ENCODE results near the gene PKLR. TPM values are rescaled to one million over a fixed set of nuclear protein-coding genes. Genes with fewer than 3 reads are reported as not detected.
A peak's percentile ranks its signal among the peaks of the same experiment; 100 is the strongest.

The PKLR gene
- total and polyA plus RNA-seq, 2 donors (not counting 1 experiment from before 2014, with no cell fraction given) = not detected

DNA sequence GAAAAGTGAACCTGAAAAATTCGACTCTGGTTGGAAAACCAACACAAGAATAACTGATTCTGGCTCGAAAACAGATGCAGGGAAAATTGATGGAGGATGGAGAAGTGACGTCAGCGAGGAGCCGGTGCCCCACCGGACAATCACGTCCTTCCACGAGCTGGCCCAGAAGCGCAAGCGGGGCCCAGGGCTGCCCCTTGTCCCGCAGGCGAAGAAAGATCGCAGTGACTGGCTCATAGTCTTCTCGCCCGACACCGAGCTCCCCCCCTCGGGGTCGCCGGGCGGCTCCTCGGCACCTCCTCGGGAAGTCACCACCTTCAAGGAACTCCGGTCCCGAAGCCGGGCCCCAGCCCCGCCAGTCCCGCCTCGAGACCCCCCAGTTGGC is 21.3 kb upstream of the PKLR start:
- Histone ChIP-seq H3K4me3 (ENCODE audit: control extremely low read depth in 1 of 5, extremely low read depth in 1 of 5, insufficient read depth in 1 of 5, low read depth in 2 of 5, low read length in 4 of 5) (peak overlapping the region; percentile 17 to 100 (median 97)), H2AFZ (ENCODE audit: insufficient read depth, low read depth, low read length, poor library complexity, severe bottlenecking) (peak overlapping the region; percentile 98), H3K27me3 (replicated peaks in 1 of 4; ENCODE audit: control extremely low read depth in 1 of 4, control insufficient read depth in 3 of 4, insufficient read depth in 4 of 4, low read length in 3 of 4) (no peaks in the 10 kb centered on the region), H3K9ac (ENCODE audit: low read length) (peak overlapping the region; percentile 98), H3K9me3 (ENCODE audit: control extremely low read depth in 1 of 3, control insufficient read depth in 2 of 3, insufficient read depth in 1 of 3, low read length in 2 of 3) (peaks cover 0 to 2% (median 0%) of the 10 kb centered on the region in 3 donors), H3K36me3 (replicated peaks in 1 of 2; ENCODE audit: control extremely low read depth in 1 of 2, control insufficient read depth in 1 of 2, extremely low read depth in 1 of 2, insufficient read depth in 2 of 2, low read length in 1 of 2) (peaks cover 0 to 3% of the 10 kb centered on the region in 2 experiments), H3K27ac (ENCODE audit: low read length in 2 of 2) (no peak overlapping the region), H3K4me1 (ENCODE audit: control insufficient read depth in 2 of 2, insufficient read depth in 2 of 2, low read length in 2 of 2) (peaks cover 17 to 35% of the 10 kb centered on the region in 2 donors), H3K79me2 (ENCODE audit: control insufficient read depth, insufficient read depth, low read length) (peaks cover 4% of the 10 kb centered on the region), H3K4me2 (replicated peaks; ENCODE audit: low read depth, low read length, poor library complexity, severe bottlenecking) (peak overlapping the region; percentile 99), H4K20me1 (ENCODE audit: control insufficient read depth, insufficient read depth, low read length, poor library complexity, severe bottlenecking) (no peaks in the 10 kb centered on the region)
- peak overlapping the region; percentile 53 for H3K27ac Mint-ChIP-seq
- DNase-seq (no peak), ATAC-seq (ENCODE audit: low read depth) (no peak)
- H3K9me3 Mint-ChIP-seq (ENCODE audit: insufficient read depth) = no peaks in the 10 kb centered on the region
- POLR2A ChIA-PET = no interaction called here
- H3K27me3 Mint-ChIP-seq = no peaks in the 10 kb centered on the region
- intact Hi-C loops (cut with micrococcal nuclease) = loop anchor here (2.0 to 10.0 kb wide), 3 partner anchors 240 to 1182 kb away; partner anchors contain the start of genes ASH1L and MEF2D
- peaks cover 36% of the 10 kb centered on the region for H3K4me1 Mint-ChIP-seq
- CTCF ChIA-PET = interaction anchor here (0.7 to 6.5 kb wide), 11 partner anchors 11 to 181 kb away, joined by 3 to 128 read pairs (median 9); partner anchors contain the start of genes CLK2, FDPS, MTX1 and PKLR
- WGBS (ENCODE audit: insufficient coverage) = 3% methylated on average over 25 of the region's 28 CpGs
- TF ChIP-seq, protein P1, sequence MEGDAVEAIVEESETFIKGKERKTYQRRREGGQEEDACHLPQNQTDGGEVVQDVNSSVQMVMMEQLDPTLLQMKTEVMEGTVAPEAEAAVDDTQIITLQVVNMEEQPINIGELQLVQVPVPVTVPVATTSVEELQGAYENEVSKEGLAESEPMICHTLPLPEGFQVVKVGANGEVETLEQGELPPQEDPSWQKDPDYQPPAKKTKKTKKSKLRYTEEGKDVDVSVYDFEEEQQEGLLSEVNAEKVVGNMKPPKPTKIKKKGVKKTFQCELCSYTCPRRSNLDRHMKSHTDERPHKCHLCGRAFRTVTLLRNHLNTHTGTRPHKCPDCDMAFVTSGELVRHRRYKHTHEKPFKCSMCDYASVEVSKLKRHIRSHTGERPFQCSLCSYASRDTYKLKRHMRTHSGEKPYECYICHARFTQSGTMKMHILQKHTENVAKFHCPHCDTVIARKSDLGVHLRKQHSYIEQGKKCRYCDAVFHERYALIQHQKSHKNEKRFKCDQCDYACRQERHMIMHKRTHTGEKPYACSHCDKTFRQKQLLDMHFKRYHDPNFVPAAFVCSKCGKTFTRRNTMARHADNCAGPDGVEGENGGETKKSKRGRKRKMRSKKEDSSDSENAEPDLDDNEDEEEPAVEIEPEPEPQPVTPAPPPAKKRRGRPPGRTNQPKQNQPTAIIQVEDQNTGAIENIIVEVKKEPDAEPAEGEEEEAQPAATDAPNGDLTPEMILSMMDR (IDR thresholded peaks at IDR 0.05) = no peak
- no peak for TF ChIP-seq EZH2 (IDR thresholded peaks at IDR 0.05; ENCODE audit: borderline replicate concordance, insufficient read depth, low read depth, low read length, poor library complexity, severe bottlenecking)
- H3K4me3 Mint-ChIP-seq = peak overlapping the region; percentile 83

Data from B cell (primary cell).